DMS79 treated with DMSO at 0.1 percent for 48 hours (cell line): ENCODE measurements around the gene TMEM151A.
"Not testable (repeated sequence)": the region's sequence is repeated elsewhere in the genome, so short reads cannot be mapped to it uniquely, and the experiment has no call there.

Experiments used
- DNase-seq: peaks from one replicate; lab custom pipeline; 2025; lab: John Stamatoyannopoulos, UW

Gene TMEM151A

GRCh38 chr11:66309475-66309874, 17.8 kb downstream of the TMEM151A start:
- DNase-seq: no peak

GRCh38 chr11:66310324-66310723, 18.6 kb downstream of the TMEM151A start:
- no peak for DNase-seq

GRCh38 chr11:66310803-66311440, 19.2 kb downstream of the TMEM151A start:
- not testable (repeated sequence) for DNase-seq

- no peak for DNase-seq
Measured at GRCh38 chr11:66311470-66311964, 19.8 kb downstream of the TMEM151A start.

GRCh38 chr11:66311965-66312548, 20.4 kb downstream of the TMEM151A start:
- peak; percentile 88 for DNase-seq

- peak; percentile 86 for DNase-seq
Measured at GRCh38 chr11:66312549-66313320, 21.0 kb downstream of the TMEM151A start.

- no peak for DNase-seq
Measured at GRCh38 chr11:66313321-66314185, 21.9 kb downstream of the TMEM151A start.

GRCh38 chr11:66314186-66314501, 22.4 kb downstream of the TMEM151A start:
- no peak for DNase-seq

GRCh38 chr11:66314561-66315497, 23.1 kb downstream of the TMEM151A start:
- no peak for DNase-seq

GRCh38 chr11:66315498-66315885, 23.8 kb downstream of the TMEM151A start:
- no peak for DNase-seq

- DNase-seq: no peak
Measured at GRCh38 chr11:66315921-66316811, 24.5 kb downstream of the TMEM151A start.

GRCh38 chr11:66316849-66317251, 25.2 kb downstream of the TMEM151A start, which contains the start of gene CD248:
TSS of gene CD248 (minus strand) at chr11:66317044. CDS start at chr11:66317027, 17 bp downstream.
- no peak for DNase-seq

GRCh38 chr11:66317322-66317722, 25.6 kb downstream of the TMEM151A start:
- no peak for DNase-seq

- no peak for DNase-seq
Measured at GRCh38 chr11:66317723-66318599, 26.3 kb downstream of the TMEM151A start.

GRCh38 chr11:66318600-66318970, 26.9 kb downstream of the TMEM151A start:
- DNase-seq: no peak

GRCh38 chr11:66320289-66320688, 28.6 kb downstream of the TMEM151A start:
- DNase-seq: not testable (repeated sequence)

GRCh38 chr11:66320748-66321147, 29.1 kb downstream of the TMEM151A start:
- DNase-seq: not testable (repeated sequence)

- DNase-seq: no peak
Measured at GRCh38 chr11:66321606-66322005, 29.9 kb downstream of the TMEM151A start.
